ENCODE data around the gene SLC34A3. TPM values are rescaled to one million over a fixed set of nuclear protein-coding genes. Genes with fewer than 3 reads are reported as not detected.
"Not testable (repeated sequence)": the region's sequence is repeated elsewhere in the genome, so short reads cannot be mapped to it uniquely, and the experiment has no call there.

The SLC34A3 gene
- total and polyA plus RNA-seq, 12 donors = not detected

- H3K27me3 ChIP-seq = no peaks in the 10 kb centered on the region
- no peak overlapping the region for H3K27ac ChIP-seq
- DNase-seq (no peak), ATAC-seq (no peak)
- H3K4me1 ChIP-seq = peaks cover 11 to 30% (median 24%) of the 10 kb centered on the region in 9 donors
- intact Hi-C loops (cut with DNase I) = no loop called here
- 77 to 79% methylated on average over 15 of the region's 15 CpGs for WGBS, 2 donors
- peaks cover 0 to 45% (median 16%) of the 10 kb centered on the region in 9 donors for H3K36me3 ChIP-seq
- peak overlapping the region in 9 of 10 donors; percentile 85 to 100 (median 98) for H3K4me3 ChIP-seq
- TF ChIP-seq, protein P1, sequence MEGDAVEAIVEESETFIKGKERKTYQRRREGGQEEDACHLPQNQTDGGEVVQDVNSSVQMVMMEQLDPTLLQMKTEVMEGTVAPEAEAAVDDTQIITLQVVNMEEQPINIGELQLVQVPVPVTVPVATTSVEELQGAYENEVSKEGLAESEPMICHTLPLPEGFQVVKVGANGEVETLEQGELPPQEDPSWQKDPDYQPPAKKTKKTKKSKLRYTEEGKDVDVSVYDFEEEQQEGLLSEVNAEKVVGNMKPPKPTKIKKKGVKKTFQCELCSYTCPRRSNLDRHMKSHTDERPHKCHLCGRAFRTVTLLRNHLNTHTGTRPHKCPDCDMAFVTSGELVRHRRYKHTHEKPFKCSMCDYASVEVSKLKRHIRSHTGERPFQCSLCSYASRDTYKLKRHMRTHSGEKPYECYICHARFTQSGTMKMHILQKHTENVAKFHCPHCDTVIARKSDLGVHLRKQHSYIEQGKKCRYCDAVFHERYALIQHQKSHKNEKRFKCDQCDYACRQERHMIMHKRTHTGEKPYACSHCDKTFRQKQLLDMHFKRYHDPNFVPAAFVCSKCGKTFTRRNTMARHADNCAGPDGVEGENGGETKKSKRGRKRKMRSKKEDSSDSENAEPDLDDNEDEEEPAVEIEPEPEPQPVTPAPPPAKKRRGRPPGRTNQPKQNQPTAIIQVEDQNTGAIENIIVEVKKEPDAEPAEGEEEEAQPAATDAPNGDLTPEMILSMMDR (IDR thresholded peaks at IDR 0.05) = no peak
- no peaks in the 10 kb centered on the region for H3K9me3 ChIP-seq
Observed at GRCh38 chr9:137256362-137256761, 25.7 kb downstream of the SLC34A3 start.

- Histone ChIP-seq H3K4me3 (peak overlapping the region in 6 of 10 donors; percentile 96 to 100 (median 98)), H3K27ac (no peak overlapping the region), H3K9me3 (no peaks in the 10 kb centered on the region), H3K36me3 (peaks cover 0 to 49% (median 16%) of the 10 kb centered on the region in 9 donors), H3K4me1 (peaks cover 11 to 30% (median 25%) of the 10 kb centered on the region in 9 donors), H3K27me3 (no peaks in the 10 kb centered on the region)
- ATAC-seq = no peak
- no peak for DNase-seq
- TF ChIP-seq, protein P1 (IDR thresholded peaks at IDR 0.05) = no peak
- intact Hi-C loops (cut with DNase I) = no loop called here
- WGBS, 2 donors = 94% methylated on average over 15 of the region's 15 CpGs
Observed at GRCh38 chr9:137256856-137257255, 26.2 kb downstream of the SLC34A3 start.

DNA sequence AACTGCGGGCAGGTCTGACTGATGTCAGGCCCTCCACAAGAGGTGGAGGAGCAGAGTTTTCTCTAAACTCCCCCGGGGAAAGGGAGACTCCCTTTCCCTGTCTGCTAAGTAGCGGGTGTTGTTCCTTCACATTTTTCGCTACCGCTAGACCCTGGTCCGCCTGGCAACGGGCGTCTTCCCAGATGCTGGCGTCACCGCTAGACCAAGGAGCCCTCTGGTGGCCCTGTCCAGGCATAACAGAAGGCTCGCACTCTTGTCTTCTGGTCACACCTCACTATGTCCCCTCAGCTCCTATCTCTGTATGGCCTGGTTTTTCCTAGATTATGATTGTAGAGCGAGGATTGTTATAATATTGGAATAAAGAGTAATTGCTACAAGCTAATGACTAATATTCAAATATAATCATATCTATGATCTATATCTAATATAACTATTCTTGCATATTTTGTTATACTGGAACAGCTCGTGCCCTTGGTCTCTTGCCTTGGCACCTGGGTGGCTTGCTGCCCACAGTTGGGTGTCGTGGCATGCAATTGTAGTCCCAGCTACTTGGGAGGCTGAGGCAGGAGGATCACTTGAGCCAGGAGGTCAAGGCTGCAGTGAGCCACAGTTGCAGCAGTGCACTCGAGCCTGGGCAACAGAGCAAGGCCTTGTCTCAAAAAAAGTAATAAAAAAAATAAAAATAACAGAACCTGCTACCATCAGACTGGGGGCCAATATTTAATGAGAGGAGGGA is 31.6 kb downstream of the SLC34A3 start:
- ATAC-seq; H3K4me3 ChIP-seq; intact Hi-C loops (cut with DNase I); H3K9me3 ChIP-seq; H3K27ac ChIP-seq; H3K27me3 ChIP-seq: not testable (repeated sequence)
- Histone ChIP-seq H3K36me3 (peaks cover 0 to 79% (median 35%) of the 10 kb centered on the region in 9 donors), H3K4me1 (peaks cover 0 to 15% (median 4%) of the 10 kb centered on the region in 9 donors)
- 30 to 31% methylated on average over 14 to 15 of the region's 15 CpGs for WGBS, 2 donors
- TF ChIP-seq, protein P1 (IDR thresholded peaks at IDR 0.05) = peak; percentile 19 to 62 (median 57)
- DNase-seq = peak in 1 of 2 donors; percentile 45

GRCh38 chr9:137262909-137263285 is 32.2 kb downstream of the SLC34A3 start:
- Histone ChIP-seq H3K36me3 (peaks cover 0 to 79% (median 35%) of the 10 kb centered on the region in 9 donors), H3K27me3 (no peaks in the 10 kb centered on the region), H3K4me3 (no peak overlapping the region), H3K4me1 (peaks cover 0 to 21% (median 9%) of the 10 kb centered on the region in 9 donors), H3K27ac (no peak overlapping the region), H3K9me3 (no peaks in the 10 kb centered on the region)
- WGBS, 2 donors = 89 to 95% methylated on average over 24 of the region's 24 CpGs
- DNase-seq (peak in 1 of 2 donors; percentile 15), ATAC-seq (peak in 2 of 8 donors; percentile 18 to 26)
- TF ChIP-seq, protein P1 (IDR thresholded peaks at IDR 0.05) = no peak
- intact Hi-C loops (cut with DNase I) = no loop called here

All from heart right ventricle (tissue), 16 donors.